ENCODE data around the gene KAZN.

GRCh38 chr1:14919289-14919688 is 320.8 kb downstream of the KAZN start:
- TF ChIP-seq CTCF (optimal IDR thresholded peaks at IDR 0.05 in 1 of 3, IDR thresholded peaks at IDR 0.05 in 1 of 3, conservative IDR thresholded peaks at IDR 0.05 in 1 of 3; ENCODE audit: extremely low read depth in 1 of 3, insufficient read depth in 2 of 3, low read length in 3 of 3) (no peak), EZH2 (IDR thresholded peaks at IDR 0.05; ENCODE audit: low read length) (no peak)
